Activated CD4-positive, alpha-beta memory T cell treated with anti-CD3 and anti-CD28 coated beads, Interleukin-2, amount 10 ng/mL, durations not matched to agents 7 days and 5 days (primary cell): ENCODE measurements around the gene PRAF2. TPM values are rescaled to one million over a fixed set of nuclear protein-coding genes. Genes with fewer than 3 reads are reported as not detected.

Source experiments
- CTCF ChIA-PET: fragments of 350-600 bp; sonication (Branson Sonifier 250); formaldehyde crosslinking; loops from one replicate; lab custom pipeline; 2021; ENCODE audit warnings: antibody characterized with exemption, inconsistent platforms; lab: Charles Lee
- POLR2A ChIA-PET: fragments of 350-600 bp; sonication (Branson Sonifier 250); formaldehyde crosslinking; loops from one replicate; lab custom pipeline; 2021; ENCODE audit warnings: antibody characterized with exemption; lab: Charles Lee
- DNase-seq: peaks from one replicate; pipeline ENCODE4 v3.0.0-alpha.2; 2020
- H3K27ac Mint-ChIP-seq: one replicate; pipeline ENCODE4 v1.8.0; 2021; ENCODE audit warnings: mild to moderate bottlenecking, mixed read lengths
- H3K27me3 Mint-ChIP-seq: one replicate; pipeline ENCODE4 v1.8.0; 2021; ENCODE audit warnings: mixed read lengths
- H3K36me3 Mint-ChIP-seq: one replicate; pipeline ENCODE4 v1.8.0; 2021; ENCODE audit warnings: low read depth, mixed read lengths
- H3K4me1 Mint-ChIP-seq: one replicate; pipeline ENCODE4 v1.8.0; 2021; ENCODE audit warnings: mixed read lengths
- H3K4me3 Mint-ChIP-seq: one replicate; pipeline ENCODE4 v1.8.0; 2021; ENCODE audit warnings: mild to moderate bottlenecking, mixed read lengths
- H3K9me3 Mint-ChIP-seq: one replicate; pipeline ENCODE4 v1.8.0; 2021; ENCODE audit warnings: mixed read lengths
- total RNA-seq, 2 experiments: library from RNA; stranded (reverse); gene quantifications; one replicate each; pipeline ENCODE4 v1.2.3, GENCODE V29; 2021

PRAF2 gene, protein sequence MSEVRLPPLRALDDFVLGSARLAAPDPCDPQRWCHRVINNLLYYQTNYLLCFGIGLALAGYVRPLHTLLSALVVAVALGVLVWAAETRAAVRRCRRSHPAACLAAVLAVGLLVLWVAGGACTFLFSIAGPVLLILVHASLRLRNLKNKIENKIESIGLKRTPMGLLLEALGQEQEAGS
- total RNA-seq = 10 to 100 TPM; 21.1 to 23.9 TPM

DNA sequence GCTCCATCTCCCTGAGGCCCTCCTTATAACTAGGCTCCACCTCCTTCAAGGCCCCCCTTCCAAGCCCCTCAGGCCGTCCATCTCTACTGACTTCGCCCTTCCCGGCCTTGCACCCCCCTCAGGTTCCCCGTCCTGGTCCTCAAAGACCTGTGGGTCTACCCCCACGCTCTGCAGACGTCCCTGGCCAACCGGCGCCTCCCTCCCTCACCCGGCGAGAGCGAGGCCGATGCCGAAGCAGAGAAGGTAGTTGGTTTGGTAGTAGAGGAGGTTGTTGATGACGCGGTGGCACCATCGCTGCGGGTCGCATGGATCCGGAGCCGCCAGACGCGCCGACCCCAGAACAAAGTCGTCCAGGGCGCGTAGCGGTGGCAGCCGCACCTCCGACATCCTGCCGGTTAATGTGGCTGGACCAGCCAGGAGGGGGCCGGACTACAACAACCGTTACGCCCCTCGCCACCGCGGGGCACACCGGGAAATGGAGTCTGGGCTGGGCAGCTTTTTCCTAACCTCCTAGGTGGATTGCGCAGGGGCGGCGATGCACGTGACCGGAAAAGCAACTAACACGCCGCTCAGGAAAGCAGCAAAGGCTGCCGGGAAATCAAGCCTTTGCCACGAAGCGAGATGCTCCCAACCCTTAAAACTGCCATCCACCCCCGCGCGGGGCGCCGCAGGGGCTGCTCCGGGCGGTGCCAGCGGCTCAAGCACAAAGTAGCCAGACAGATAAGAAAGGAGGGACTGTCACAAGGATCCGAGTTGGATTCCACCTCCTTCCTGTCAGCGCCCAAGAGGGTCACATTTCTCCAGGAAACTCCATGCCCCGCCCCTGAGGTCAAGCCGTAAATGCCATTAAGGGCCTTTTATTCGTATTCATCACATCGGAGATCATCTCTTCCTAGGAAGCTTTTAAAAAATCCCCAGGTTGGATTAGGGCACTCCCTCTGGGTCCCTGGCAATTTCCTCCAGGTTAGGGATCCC lies at the start of gene PRAF2:
Gene PRAF2, minus strand, starts transcription at position 402 of the 975 bp plus-strand sequence. Its CDS starts 15 bp downstream, at position 387.
- peak within 1 kb of the TSS; percentile 78 for H3K4me3 Mint-ChIP-seq
- POLR2A ChIA-PET = interaction anchor here (1.1 kb wide), 2 partner anchors 17 to 99 kb away, joined by 4 read pairs; no protein-coding TSS in a partner anchor

DNA sequence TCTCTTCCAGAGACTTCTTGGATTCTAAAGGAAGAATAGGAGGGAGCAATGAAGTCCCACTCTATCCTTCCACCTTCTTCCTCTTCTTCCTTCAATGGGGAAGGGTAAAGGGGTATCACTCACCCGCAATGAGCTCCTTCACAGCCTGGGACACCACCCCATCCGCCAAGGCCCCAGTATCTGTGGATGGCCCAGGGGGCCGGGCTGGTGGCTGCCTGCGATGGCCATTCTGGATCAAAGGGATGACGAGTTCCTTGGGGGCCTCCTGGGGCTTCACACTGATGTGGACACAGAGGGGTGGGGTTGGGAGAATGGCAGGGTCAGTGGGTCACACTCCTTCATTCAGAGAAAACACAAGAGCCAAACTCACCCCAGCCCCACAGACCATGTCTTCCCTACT lies 48.7 kb upstream of the PRAF2 start:
- POLR2A ChIA-PET = interaction anchor here (0.8 kb wide), 1 partner anchor 45 kb away, joined by 3 read pairs; no protein-coding TSS in a partner anchor
- peaks cover 39% of the 10 kb centered on the region for H3K4me1 Mint-ChIP-seq
- CTCF ChIA-PET = no interaction called here

More for the DNA sequence above, at the start of gene PRAF2:
- peaks cover 42% of the 10 kb centered on the region for H3K36me3 Mint-ChIP-seq
- DNase-seq = peak; percentile 92
- peaks cover 29% of the 10 kb centered on the region for H3K4me1 Mint-ChIP-seq
- H3K27ac Mint-ChIP-seq = peak within 1 kb of the TSS; percentile 71
- no peaks in the 10 kb centered on the region for H3K27me3 Mint-ChIP-seq
- no peaks in the 10 kb centered on the region for H3K9me3 Mint-ChIP-seq
- CTCF ChIA-PET = no interaction called here

DNA sequence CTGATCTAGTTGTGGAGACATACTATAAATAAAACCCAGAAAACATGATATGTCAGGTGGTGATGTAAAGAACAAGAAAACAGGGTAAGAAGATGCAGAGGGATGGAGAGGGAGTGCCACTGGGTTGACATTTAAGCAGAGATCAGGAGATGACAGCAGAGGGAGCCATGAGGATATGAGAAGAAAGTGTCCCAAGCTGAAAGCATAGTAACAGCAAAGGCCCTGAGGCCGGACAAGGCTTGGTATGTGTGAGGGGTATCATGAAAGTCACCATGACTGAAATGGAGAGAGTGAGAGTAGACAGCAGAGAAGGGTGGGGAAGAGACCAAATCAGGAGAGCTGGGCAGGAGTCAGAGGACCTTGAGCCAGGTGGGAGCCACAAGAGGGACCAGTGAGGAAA lies 46.3 kb upstream of the PRAF2 start:
- POLR2A ChIA-PET = interaction anchor here (1.2 kb wide), 1 partner anchor 41 kb away, joined by 4 read pairs; the partner anchor contains the start of gene WDR45
- Mint-ChIP-seq H3K27me3 (no peaks in the 10 kb centered on the region), H3K36me3 (peaks cover 50% of the 10 kb centered on the region), H3K4me1 (peaks cover 55% of the 10 kb centered on the region), H3K4me3 (peak overlapping the region; percentile 30), H3K9me3 (no peaks in the 10 kb centered on the region), H3K27ac (peak overlapping the region; percentile 44)
- no peak for DNase-seq
- CTCF ChIA-PET = interaction anchor here (1.1 kb wide), 1 partner anchor 36 kb away, joined by 3 read pairs; no protein-coding TSS in a partner anchor

More for the DNA sequence above, 48.7 kb upstream of the PRAF2 start:
- H3K4me3 Mint-ChIP-seq = peak overlapping the region; percentile 95
- no peak for DNase-seq
- no peaks in the 10 kb centered on the region for H3K9me3 Mint-ChIP-seq
- no peak overlapping the region for H3K27ac Mint-ChIP-seq
- no peaks in the 10 kb centered on the region for H3K27me3 Mint-ChIP-seq
- H3K36me3 Mint-ChIP-seq = peaks cover 30% of the 10 kb centered on the region

DNA sequence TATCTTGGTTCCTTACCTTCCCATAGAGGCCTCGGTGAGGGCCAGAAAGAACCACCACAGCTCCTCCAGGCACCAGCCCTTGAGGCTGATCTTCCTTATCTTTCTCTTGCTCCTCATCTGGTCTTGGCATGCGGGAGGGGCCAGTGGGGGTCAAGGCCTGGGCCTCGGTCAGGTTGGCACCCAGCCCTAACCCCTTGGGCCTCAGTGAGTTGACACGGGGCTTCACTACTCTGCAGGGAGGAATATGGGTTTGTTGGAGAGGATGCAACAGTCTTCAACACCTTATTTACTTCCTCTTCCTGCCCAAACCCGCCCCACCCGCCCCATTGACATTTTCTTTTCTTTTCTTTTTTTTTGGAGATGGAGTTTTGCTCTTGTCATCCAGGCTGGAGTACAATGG lies 43.8 kb upstream of the PRAF2 start:
- Mint-ChIP-seq H3K27me3 (no peaks in the 10 kb centered on the region), H3K9me3 (no peaks in the 10 kb centered on the region), H3K4me3 (peak overlapping the region; percentile 94), H3K27ac (peak overlapping the region; percentile 94), H3K36me3 (peaks cover 55% of the 10 kb centered on the region), H3K4me1 (peaks cover 41% of the 10 kb centered on the region)
- POLR2A ChIA-PET = interaction anchor here (0.6 kb wide), 1 partner anchor 46 kb away, joined by 3 read pairs; no protein-coding TSS in a partner anchor
- no peak for DNase-seq
- CTCF ChIA-PET = no interaction called here

DNA sequence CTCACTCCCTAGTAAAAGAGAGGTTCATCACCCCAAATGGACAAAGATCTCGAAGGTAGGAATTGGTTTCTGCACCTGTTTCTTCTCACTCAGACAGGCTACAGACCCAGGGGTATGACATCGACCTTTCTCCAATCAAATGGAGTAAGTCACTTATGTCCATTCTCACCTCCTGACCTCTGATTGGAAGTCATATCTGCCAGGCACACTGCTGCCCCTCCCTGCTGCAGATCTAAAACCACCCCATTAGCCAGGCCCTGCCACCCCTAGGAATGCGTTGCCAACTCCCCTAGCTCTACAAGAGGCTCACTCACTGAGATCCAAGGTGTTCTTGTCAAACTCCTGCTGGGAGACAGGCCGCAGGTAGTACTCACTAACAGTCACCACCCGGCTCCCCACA lies 42.9 kb upstream of the PRAF2 start:
- H3K9me3 Mint-ChIP-seq = no peaks in the 10 kb centered on the region
- H3K27ac Mint-ChIP-seq = peak overlapping the region; percentile 94
- POLR2A ChIA-PET = no interaction called here
- H3K36me3 Mint-ChIP-seq = peaks cover 59% of the 10 kb centered on the region
- DNase-seq = no peak
- CTCF ChIA-PET = no interaction called here
- no peaks in the 10 kb centered on the region for H3K27me3 Mint-ChIP-seq
- H3K4me3 Mint-ChIP-seq = peak overlapping the region; percentile 94
- H3K4me1 Mint-ChIP-seq = peaks cover 33% of the 10 kb centered on the region

DNA sequence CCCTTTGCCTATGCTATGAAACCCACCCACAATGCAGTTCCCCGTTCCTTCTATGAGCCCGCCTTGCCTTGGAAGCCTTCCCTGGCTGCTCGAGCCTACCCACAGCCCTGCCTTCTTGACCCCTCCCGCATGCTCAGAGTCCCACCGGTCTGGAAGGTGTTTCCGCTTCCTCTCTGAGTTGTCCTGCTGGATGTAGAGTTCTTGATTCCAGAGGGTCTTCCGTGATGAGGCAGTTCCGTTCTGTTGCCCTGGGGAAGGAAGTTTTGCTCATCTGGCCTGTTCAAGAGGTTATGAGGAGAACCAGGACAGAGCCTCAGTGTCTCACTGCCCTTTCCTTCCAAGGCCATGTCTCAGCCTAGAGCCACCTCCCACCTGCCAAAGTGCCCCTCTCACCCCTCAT lies 42.3 kb upstream of the PRAF2 start:
- Mint-ChIP-seq H3K36me3 (peaks cover 56% of the 10 kb centered on the region), H3K4me1 (peaks cover 29% of the 10 kb centered on the region), H3K27ac (peak overlapping the region; percentile 94), H3K9me3 (no peaks in the 10 kb centered on the region), H3K27me3 (no peaks in the 10 kb centered on the region), H3K4me3 (peak overlapping the region; percentile 94)
- CTCF ChIA-PET = no interaction called here
- POLR2A ChIA-PET = no interaction called here
- DNase-seq = no peak

DNA sequence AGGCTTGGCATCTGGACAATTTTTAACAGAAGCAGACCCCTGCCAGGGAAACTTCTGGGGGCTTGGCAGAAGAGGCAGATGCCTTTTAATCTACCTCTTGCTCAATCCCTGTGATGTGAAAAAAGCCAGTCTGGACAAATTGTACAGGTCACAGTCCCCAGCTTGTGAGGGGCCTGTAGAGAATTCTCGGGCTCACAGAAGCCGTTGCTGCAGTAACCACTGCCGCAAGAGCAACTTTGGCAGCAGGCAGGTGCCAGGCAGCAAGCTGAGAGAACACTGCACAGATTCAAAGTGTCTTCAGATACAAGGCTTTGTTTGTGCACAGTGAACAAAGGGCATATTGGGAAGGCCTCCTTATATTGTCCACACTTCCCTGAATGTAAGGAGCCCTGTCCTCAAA lies 38.0 kb upstream of the PRAF2 start:
- Mint-ChIP-seq H3K4me1 (peaks cover 11% of the 10 kb centered on the region), H3K36me3 (peaks cover 47% of the 10 kb centered on the region), H3K4me3 (no peak overlapping the region), H3K27ac (no peak overlapping the region), H3K9me3 (no peaks in the 10 kb centered on the region), H3K27me3 (no peaks in the 10 kb centered on the region)
- no peak for DNase-seq
- CTCF ChIA-PET = no interaction called here
- POLR2A ChIA-PET = interaction anchor here (2.0 kb wide), 1 partner anchor 10 kb away, joined by 9 read pairs; no protein-coding TSS in a partner anchor

DNA sequence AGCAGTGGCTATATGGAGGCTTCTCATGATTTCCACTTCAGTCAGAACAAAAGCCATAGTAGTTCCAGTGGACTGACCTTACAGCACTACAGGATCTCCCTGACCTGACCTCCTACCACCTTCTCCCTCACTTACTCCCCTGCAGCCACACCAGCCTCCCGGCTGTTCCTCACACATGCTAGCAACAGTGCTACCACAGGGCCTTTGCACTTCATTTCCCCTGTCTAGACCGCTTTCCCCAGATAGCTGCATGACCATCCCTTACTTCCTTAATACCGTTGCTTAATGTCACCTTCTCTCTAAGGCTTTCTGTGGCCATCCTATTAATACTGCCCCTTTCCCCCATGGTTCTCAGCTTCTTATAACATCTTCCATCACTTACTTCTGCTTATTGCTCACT lies 36.6 kb upstream of the PRAF2 start:
- Mint-ChIP-seq H3K9me3 (no peaks in the 10 kb centered on the region), H3K27me3 (no peaks in the 10 kb centered on the region), H3K4me1 (peaks cover 2% of the 10 kb centered on the region), H3K27ac (no peak overlapping the region), H3K36me3 (peaks cover 36% of the 10 kb centered on the region), H3K4me3 (no peak overlapping the region)
- POLR2A ChIA-PET = interaction anchor here (0.9 to 2.0 kb wide), 3 partner anchors 9 to 56 kb away, joined by 3 to 9 read pairs (median 4); no protein-coding TSS in a partner anchor
- CTCF ChIA-PET = no interaction called here
- no peak for DNase-seq

DNA sequence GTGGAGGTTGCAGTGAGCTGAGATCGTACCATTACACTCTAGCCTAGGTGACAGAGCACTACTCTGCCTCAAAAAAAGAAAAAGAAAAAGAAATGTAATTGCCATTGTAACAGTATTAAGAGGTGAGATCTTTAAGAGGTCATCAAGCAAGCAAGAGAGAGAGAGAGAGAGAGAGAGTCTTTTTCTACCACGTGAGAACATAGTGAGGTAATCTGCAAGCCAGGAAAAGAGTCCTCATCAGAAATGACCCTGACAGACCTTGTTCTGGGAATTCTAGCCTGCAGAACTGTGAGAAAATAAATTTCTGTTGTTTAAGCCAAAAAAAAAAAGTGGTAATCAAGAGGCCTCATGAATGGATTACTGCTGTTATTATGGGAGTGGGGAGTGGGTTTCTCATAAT lies 34.8 kb upstream of the PRAF2 start:
- Mint-ChIP-seq H3K4me3 (no peak overlapping the region), H3K9me3 (no peaks in the 10 kb centered on the region), H3K27me3 (no peaks in the 10 kb centered on the region), H3K36me3 (peaks cover 33% of the 10 kb centered on the region), H3K27ac (no peak overlapping the region), H3K4me1 (no peaks in the 10 kb centered on the region)
- ChIA-PET POLR2A (no interaction called here), CTCF (no interaction called here)
- no peak for DNase-seq

DNA sequence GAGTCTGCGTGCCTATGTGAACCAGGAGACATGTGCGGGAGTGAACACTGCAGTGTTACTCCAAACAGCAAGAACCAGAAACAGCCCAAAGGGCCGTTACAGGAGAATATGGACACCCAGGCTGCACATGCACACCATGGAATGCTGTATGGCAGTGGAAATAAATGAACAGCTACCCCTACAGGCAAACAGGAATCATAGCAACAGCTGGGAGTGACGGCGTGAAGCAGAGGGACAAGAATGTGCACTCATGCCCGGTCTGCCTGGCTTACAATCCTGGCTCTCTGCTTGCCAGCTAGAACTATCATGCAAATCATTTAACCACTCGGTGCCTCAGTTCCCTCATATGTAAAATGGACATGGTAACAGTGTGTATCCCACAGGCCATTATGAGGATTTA lies 33.1 kb upstream of the PRAF2 start:
- Mint-ChIP-seq H3K36me3 (peaks cover 21% of the 10 kb centered on the region), H3K4me3 (no peak overlapping the region), H3K9me3 (no peaks in the 10 kb centered on the region), H3K27ac (no peak overlapping the region), H3K4me1 (peaks cover 1% of the 10 kb centered on the region), H3K27me3 (no peaks in the 10 kb centered on the region)
- DNase-seq = no peak
- POLR2A ChIA-PET = interaction anchor here (1.2 kb wide), 1 partner anchor 60 kb away, joined by 3 read pairs; no protein-coding TSS in a partner anchor
- CTCF ChIA-PET = no interaction called here

DNA sequence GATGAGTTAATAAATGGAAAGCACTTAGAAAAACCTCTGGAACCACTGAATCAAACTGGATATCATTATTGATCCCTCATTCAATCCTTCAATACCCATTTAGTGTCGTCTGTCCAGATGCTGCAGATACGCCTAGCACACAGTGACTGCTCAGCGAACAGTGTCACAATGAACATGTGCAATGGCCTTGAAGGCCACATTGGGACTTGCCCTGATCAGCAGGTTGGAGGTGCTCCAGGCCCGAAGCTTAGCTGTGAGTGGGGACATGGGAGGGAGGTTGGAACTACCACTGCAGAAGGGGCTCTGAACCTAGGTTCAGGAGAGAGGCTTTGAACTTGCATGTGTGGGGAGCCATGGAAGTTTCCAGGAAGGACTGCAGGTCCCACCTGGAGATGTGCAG lies 32.5 kb upstream of the PRAF2 start:
- Mint-ChIP-seq H3K9me3 (no peaks in the 10 kb centered on the region), H3K27ac (no peak overlapping the region)
- CTCF ChIA-PET = no interaction called here

DNA sequence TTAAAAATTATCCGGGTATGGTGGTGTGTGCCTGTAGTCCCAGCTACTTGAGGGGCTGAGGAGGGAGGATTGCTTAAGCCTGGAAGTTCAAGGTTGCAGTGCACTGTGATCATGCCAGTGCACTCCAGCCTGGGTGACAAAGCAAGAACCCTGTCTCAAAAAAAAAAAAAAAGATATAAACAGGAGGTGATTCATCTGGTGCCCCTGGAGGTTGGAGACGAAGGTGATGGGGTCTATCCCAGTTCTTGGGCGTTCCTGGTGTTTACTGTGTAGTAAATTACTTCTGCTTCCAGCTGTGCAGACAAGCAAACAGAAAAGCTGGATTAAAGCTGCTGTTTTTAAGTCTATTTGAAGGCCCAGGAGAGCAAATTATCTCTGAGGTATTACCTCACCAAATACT lies 29.8 kb upstream of the PRAF2 start:
- Mint-ChIP-seq H3K36me3 (peaks cover 6% of the 10 kb centered on the region), H3K4me1 (peaks cover 11% of the 10 kb centered on the region), H3K27me3 (no peaks in the 10 kb centered on the region), H3K4me3 (no peak overlapping the region), H3K27ac (no peak overlapping the region), H3K9me3 (no peaks in the 10 kb centered on the region)
- DNase-seq = no peak
- CTCF ChIA-PET = no interaction called here
- POLR2A ChIA-PET = no interaction called here

More for the DNA sequence above, 32.5 kb upstream of the PRAF2 start:
- Mint-ChIP-seq H3K36me3 (peaks cover 18% of the 10 kb centered on the region), H3K4me1 (peaks cover 7% of the 10 kb centered on the region), H3K27me3 (no peaks in the 10 kb centered on the region), H3K4me3 (no peak overlapping the region)
- POLR2A ChIA-PET = interaction anchor here (1.2 kb wide), 1 partner anchor 60 kb away, joined by 3 read pairs; no protein-coding TSS in a partner anchor
- DNase-seq = no peak

DNA sequence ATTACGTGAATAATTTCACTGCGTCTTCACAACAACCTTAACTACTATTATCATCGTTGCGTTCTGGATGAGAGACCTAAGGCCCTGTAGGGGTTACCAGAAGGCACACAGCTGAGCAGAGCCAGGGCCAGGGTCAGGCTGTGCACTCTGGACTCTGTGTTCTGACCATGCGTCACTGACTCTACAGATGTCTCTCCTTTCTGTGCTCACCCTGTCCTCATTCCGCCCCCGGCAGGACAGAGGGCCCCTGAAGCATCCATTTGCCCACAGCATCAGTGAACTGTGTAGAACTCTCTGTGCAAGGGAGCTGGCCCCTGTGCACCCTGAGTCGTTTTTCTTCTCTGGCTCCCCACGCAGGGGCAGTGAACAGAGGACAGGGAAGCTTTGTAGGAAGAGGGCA lies 28.4 kb upstream of the PRAF2 start:
- H3K4me1 Mint-ChIP-seq = peaks cover 11% of the 10 kb centered on the region
- H3K9me3 Mint-ChIP-seq = no peaks in the 10 kb centered on the region
- no peaks in the 10 kb centered on the region for H3K27me3 Mint-ChIP-seq
- ChIA-PET CTCF (no interaction called here), POLR2A (interaction anchor here (1.7 to 2.1 kb wide), 2 partner anchors 9 to 22 kb away, joined by 9 to 10 read pairs; partner anchors contain the start of gene WDR45)
- H3K4me3 Mint-ChIP-seq = peak overlapping the region; percentile 30
- H3K36me3 Mint-ChIP-seq = peaks cover 4% of the 10 kb centered on the region
- H3K27ac Mint-ChIP-seq = no peak overlapping the region
- DNase-seq = no peak
